Common myeloid progenitor, CD34-positive (primary cell): ENCODE measurements around the gene RNF20. TPM values are rescaled to one million over a fixed set of nuclear protein-coding genes. Genes with fewer than 3 reads are reported as not detected.

Experiments used
- CTCF ChIA-PET: fragments of 350-600 bp; sonication (Branson Sonifier 250); formaldehyde crosslinking; loops from one replicate; lab custom pipeline; 2021; ENCODE audit warnings: antibody characterized with exemption; lab: Charles Lee
- POLR2A ChIA-PET: fragments of 350-600 bp; sonication (Branson Sonifier 250); formaldehyde crosslinking; loops from one replicate; lab custom pipeline; 2021; ENCODE audit warnings: antibody characterized with exemption; lab: Charles Lee
- DNase-seq, 3 donors: peaks; one replicate each; pipeline versions ENCODE4 v3.0.0 to v3.0.0-alpha.2; 2013
- H3K27ac ChIP-seq, 2 experiments: 1 replicate in 1 of 2; 2 replicates in 1 of 2; pipeline ENCODE4 v1.7.0; 2013; ENCODE audit warnings: inconsistent platforms in 2 of 2, low read length in 2 of 2, mild to moderate bottlenecking in 2 of 2, low read depth in 1 of 2, moderate library complexity in 1 of 2; ENCODE audit not compliant: severe bottlenecking in 2 of 2, insufficient read depth in 1 of 2, poor library complexity in 1 of 2
- H3K27me3 ChIP-seq, 5 experiments: replicated peaks in 2 of 5; 1 replicate in 3 of 5; 2 replicates in 2 of 5; pipeline versions ENCODE4 v1.6.1 to v1.7.0; 2013; ENCODE audit warnings: low read length in 4 of 5, mild to moderate bottlenecking in 2 of 5, moderate library complexity in 2 of 5, inconsistent platforms in 1 of 5; ENCODE audit not compliant: insufficient read depth in 5 of 5, control insufficient read depth in 4 of 5
- H3K36me3 ChIP-seq, 4 experiments: 1 replicate in 2 of 4; 2 replicates in 2 of 4; pipeline versions ENCODE4 v1.6.1 to v1.7.0; 2013; ENCODE audit warnings: low read length in 3 of 4, control low read depth in 1 of 4, mild to moderate bottlenecking in 1 of 4; ENCODE audit not compliant: control insufficient read depth in 4 of 4, insufficient read depth in 4 of 4
- H3K4me1 ChIP-seq, 4 experiments: 1 replicate in 3 of 4; 2 replicates in 1 of 4; pipeline versions ENCODE4 v1.6.1 to v1.7.1; 2013; ENCODE audit warnings: low read length in 3 of 4, mild to moderate bottlenecking in 3 of 4, control low read depth in 1 of 4, inconsistent platforms in 1 of 4, moderate library complexity in 1 of 4; ENCODE audit not compliant: control insufficient read depth in 4 of 4, insufficient read depth in 4 of 4; ENCODE audit errors: control extremely low read depth in 1 of 4
- H3K4me3 ChIP-seq, 7 experiments: 1 replicate in 4 of 7; 2 replicates in 3 of 7; pipeline versions ENCODE4 v1.5.1 to v1.7.0; 2013; ENCODE audit warnings: mild to moderate bottlenecking in 7 of 7, low read length in 6 of 7, moderate library complexity in 6 of 7, inconsistent platforms in 2 of 7, low read depth in 2 of 7, control low read depth in 1 of 7; ENCODE audit not compliant: insufficient read depth in 4 of 7, control insufficient read depth in 1 of 7; ENCODE audit errors: extremely low read depth in 1 of 7
- H3K9me3 ChIP-seq, 5 experiments: 1 replicate in 4 of 5; 2 replicates in 1 of 5; pipeline versions ENCODE4 v1.6.1 to v1.7.1; 2013; ENCODE audit warnings: low read length in 4 of 5, mild to moderate bottlenecking in 2 of 5, inconsistent platforms in 1 of 5, low read depth in 1 of 5, moderate library complexity in 1 of 5; ENCODE audit not compliant: control insufficient read depth in 4 of 5, insufficient read depth in 2 of 5; ENCODE audit errors: control extremely low read depth in 1 of 5
- WGBS: methylation state at CpG from one replicate; pipeline ENCODE4 v1.1.5; 2013; ENCODE audit not compliant: insufficient coverage; 5-methylcytosine and 5-hydroxymethylcytosine counted together
- polyA plus RNA-seq: library from polyadenylated mRNA; unstranded; fragments of 120-200 nt; gene quantifications from one replicate; pipeline ENCODE4 v1.2.1, GENCODE V29; 2013

RNF20 gene, protein sequence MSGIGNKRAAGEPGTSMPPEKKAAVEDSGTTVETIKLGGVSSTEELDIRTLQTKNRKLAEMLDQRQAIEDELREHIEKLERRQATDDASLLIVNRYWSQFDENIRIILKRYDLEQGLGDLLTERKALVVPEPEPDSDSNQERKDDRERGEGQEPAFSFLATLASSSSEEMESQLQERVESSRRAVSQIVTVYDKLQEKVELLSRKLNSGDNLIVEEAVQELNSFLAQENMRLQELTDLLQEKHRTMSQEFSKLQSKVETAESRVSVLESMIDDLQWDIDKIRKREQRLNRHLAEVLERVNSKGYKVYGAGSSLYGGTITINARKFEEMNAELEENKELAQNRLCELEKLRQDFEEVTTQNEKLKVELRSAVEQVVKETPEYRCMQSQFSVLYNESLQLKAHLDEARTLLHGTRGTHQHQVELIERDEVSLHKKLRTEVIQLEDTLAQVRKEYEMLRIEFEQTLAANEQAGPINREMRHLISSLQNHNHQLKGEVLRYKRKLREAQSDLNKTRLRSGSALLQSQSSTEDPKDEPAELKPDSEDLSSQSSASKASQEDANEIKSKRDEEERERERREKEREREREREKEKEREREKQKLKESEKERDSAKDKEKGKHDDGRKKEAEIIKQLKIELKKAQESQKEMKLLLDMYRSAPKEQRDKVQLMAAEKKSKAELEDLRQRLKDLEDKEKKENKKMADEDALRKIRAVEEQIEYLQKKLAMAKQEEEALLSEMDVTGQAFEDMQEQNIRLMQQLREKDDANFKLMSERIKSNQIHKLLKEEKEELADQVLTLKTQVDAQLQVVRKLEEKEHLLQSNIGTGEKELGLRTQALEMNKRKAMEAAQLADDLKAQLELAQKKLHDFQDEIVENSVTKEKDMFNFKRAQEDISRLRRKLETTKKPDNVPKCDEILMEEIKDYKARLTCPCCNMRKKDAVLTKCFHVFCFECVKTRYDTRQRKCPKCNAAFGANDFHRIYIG
- 33.3 TPM for polyA plus RNA-seq

DNA sequence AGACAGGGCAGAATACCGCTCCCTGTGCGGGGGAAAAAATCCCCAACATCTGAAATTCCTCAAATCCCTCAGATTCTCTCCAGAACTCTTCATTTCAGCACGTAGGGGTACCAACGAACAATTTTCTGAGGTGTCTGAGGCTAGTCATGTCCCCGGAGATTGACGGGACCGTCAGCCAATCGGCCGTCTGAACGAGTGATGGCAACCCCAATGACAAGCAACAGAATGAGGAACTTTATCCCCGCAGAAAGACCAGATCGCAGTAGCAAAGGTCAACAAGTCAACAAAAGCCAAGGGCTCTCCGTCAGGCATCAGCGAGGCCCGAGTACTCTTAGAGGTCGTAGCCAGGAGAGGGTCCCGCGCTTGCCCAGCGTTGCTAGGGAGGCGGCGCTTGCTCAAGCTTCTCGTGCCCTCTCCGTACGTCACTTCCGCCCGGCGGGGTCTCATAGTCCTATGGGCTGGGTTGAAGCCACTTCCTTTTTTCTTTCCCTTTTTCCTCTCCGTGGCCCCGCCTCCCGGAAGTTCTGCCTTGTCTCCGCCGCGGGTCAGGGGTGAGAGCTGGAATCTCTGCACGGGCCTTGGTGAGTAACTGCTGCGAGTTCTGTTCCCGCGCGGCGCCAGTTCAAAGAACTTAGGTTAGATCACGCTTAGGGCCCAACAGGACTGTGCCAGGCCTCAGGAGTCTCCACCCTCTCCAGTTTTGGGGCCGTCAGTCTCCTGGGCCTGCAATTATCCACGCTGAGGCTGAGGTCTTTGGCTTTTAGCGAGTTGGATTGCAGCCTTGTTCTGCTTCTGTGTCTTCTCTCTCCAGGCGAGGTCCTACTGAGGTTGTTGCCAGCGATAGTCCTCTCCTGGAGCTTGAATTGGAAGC lies at the start of gene RNF20:
TSS of gene RNF20 (plus strand) at position 520 of the 871 bp plus-strand sequence. CDS start 1,571 bp downstream, outside the sequence.
- H3K9me3 ChIP-seq: no peaks in the 10 kb centered on the region
- WGBS: under 1% methylated on average over 43 of the region's 45 CpGs
- POLR2A ChIA-PET: interaction anchor here (1.2 to 1.3 kb wide), 2 partner anchors 47 to 135 kb away, joined by 3 read pairs; partner anchors contain the start of gene ZNF189

DNA sequence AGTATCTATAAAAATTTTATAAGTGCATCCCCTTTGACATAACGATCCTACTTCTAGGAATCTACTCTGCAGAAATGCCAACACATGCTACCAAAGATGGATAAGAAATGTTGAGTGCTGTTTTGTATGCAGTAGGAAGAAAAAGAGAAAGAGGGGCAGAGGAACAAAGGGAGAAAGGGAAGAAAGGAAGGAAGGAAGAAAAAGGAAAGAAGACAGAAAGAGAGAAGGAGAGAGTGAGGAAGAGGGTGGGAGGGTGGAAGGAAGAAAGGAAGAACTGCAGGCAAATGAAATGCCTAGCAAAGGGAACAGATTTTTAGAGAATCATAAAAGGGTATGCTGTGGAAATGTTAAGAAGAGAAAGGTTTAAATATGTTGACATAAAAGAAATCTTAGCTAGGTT lies 49.6 kb upstream of the RNF20 start:
- POLR2A ChIA-PET: no interaction called here
- no CpG with 5 or more reads among the region's 1 CpG for WGBS
- no peak for DNase-seq
- CTCF ChIA-PET: interaction anchor here (1.0 to 1.7 kb wide), 5 partner anchors 10 to 45 kb away, joined by 3 to 5 read pairs (median 5); no protein-coding TSS in a partner anchor
- no peaks in the 10 kb centered on the region for H3K36me3 ChIP-seq
- no peak overlapping the region for H3K27ac ChIP-seq
- peak overlapping the region in 1 of 7 experiments; percentile 32 for H3K4me3 ChIP-seq
- H3K27me3 ChIP-seq: peaks cover 0 to 21% (median 0%) of the 10 kb centered on the region in 5 experiments
- H3K4me1 ChIP-seq: peaks cover 0 to 57% (median 15%) of the 10 kb centered on the region in 4 experiments
- no peaks in the 10 kb centered on the region for H3K9me3 ChIP-seq

More for the DNA sequence above, at the start of gene RNF20:
- peak; percentile 99 for DNase-seq
- CTCF ChIA-PET: interaction anchor here (0.8 to 11.8 kb wide), 7 partner anchors 45 to 90 kb away, joined by 3 to 193 read pairs (median 5); a partner anchor contains a TSS
- H3K4me3 ChIP-seq: peak within 1 kb of the TSS; percentile 61 to 99 (median 86)
- H3K4me1 ChIP-seq: peaks cover 6 to 15% (median 10%) of the 10 kb centered on the region in 4 experiments
- peaks cover 0 to 2% (median 0%) of the 10 kb centered on the region in 5 experiments for H3K27me3 ChIP-seq
- peaks cover 4 to 31% (median 20%) of the 10 kb centered on the region in 4 experiments for H3K36me3 ChIP-seq
- H3K27ac ChIP-seq: peak within 1 kb of the TSS; percentile 97 to 98

DNA sequence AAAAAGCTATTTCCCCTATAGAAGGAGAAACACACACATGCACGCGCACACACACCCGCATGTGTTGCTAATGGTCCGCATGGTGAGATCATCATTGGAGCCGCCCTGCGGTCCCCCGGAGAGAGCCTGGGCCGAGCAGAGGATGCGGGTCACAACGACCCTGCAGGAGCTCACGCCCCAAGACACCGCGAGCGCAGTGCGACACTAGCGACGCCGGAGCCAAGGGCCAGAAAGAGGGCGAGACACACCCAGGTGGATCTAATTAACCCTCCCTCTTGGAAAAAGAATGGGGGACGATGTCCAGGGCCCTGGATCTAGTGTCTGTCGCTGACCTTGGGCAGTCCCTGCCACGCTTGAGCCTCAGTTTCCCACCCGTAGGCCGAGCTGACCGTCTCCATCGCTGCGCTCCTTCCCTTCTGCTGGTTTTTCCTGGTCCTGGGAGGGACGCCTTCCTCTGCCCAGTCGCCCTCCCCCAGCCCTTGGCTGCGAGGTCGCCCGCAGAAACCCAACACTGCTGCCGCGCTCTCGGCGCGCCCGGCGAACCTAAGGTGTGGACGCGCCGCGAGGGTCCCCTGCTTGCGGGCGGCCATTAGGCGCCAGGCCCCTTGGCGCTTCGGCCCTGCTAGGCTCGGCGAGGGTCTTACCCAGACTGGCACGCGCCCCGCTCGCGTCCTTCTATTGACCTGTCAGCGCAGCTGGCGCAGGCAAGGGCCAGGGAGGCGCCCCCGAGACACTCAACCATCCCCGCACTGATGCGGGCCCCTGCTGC lies 47.5 kb upstream of the RNF20 start:
- POLR2A ChIA-PET: interaction anchor here (0.6 to 1.3 kb wide), 3 partner anchors 16 to 47 kb away, joined by 3 read pairs; no protein-coding TSS in a partner anchor
- under 1% methylated on average over 53 of the region's 61 CpGs for WGBS
- peak overlapping the region; percentile 56 to 96 (median 80) for H3K4me3 ChIP-seq
- CTCF ChIA-PET: interaction anchor here (0.8 to 5.1 kb wide), 15 partner anchors 11 to 88 kb away, joined by 3 to 33 read pairs (median 5); partner anchors contain the start of genes MRPL50, RNF20 and ZNF189
- peaks cover 0 to 39% (median 14%) of the 10 kb centered on the region in 4 experiments for H3K4me1 ChIP-seq
- no peaks in the 10 kb centered on the region for H3K9me3 ChIP-seq
- H3K27me3 ChIP-seq: peaks cover 0 to 18% (median 0%) of the 10 kb centered on the region in 5 experiments
- no peaks in the 10 kb centered on the region for H3K36me3 ChIP-seq
- peak; percentile 75 to 94 (median 89) for DNase-seq
- peak overlapping the region; percentile 51 to 77 for H3K27ac ChIP-seq

DNA sequence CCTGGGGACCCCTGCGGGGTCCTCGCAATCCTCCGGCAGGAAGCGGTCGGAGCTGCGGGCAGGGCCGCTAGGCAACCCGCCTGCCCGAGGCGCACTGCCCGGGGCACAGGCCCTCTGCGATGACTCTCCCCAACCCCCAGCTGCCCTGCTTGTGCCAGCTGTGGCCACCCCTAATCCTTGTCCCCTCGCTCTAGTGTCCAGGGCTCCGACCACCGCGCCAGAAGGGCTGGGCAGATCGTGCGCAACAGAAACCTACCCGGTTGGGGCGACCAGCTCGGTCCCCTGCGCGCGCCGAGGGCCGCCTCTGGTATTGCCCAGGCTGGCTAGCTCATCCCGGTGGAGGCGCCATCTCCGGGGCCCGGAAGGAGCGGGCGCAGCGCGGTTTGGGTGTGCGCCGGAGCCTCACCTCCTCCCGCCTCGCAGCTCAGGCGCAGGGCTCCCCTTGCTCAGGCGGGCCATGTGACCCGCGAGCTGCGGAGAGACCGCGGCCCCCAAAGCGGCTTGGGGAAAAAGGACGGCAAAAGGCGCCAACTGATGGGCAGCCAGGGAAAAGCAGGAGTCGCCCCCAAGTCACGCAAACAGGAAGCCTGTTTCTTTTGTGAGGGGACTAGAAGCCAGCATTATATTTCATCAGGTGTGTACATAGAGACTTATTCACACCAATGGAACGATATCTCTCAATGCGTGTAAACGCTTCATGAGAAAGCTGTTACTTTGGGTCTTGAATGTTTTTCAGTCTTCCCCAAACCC lies 46.8 kb upstream of the RNF20 start:
- peak overlapping the region; percentile 51 to 77 for H3K27ac ChIP-seq
- H3K4me3 ChIP-seq: peak overlapping the region; percentile 56 to 96 (median 80)
- H3K4me1 ChIP-seq: peaks cover 0 to 32% (median 14%) of the 10 kb centered on the region in 4 experiments
- 0% methylated on average over 31 of the region's 53 CpGs for WGBS
- H3K36me3 ChIP-seq: no peaks in the 10 kb centered on the region
- peaks cover 0 to 18% (median 0%) of the 10 kb centered on the region in 5 experiments for H3K27me3 ChIP-seq
- ChIA-PET POLR2A (interaction anchor here (0.6 to 1.3 kb wide), 3 partner anchors 43 to 89 kb away, joined by 3 read pairs; partner anchors contain the start of gene MRPL50), CTCF (interaction anchor here (0.8 to 5.1 kb wide), 15 partner anchors 10 to 88 kb away, joined by 3 to 33 read pairs (median 5); partner anchors contain the start of genes MRPL50, RNF20 and ZNF189)
- no peaks in the 10 kb centered on the region for H3K9me3 ChIP-seq
- DNase-seq: peak; percentile 73 to 85 (median 84)

DNA sequence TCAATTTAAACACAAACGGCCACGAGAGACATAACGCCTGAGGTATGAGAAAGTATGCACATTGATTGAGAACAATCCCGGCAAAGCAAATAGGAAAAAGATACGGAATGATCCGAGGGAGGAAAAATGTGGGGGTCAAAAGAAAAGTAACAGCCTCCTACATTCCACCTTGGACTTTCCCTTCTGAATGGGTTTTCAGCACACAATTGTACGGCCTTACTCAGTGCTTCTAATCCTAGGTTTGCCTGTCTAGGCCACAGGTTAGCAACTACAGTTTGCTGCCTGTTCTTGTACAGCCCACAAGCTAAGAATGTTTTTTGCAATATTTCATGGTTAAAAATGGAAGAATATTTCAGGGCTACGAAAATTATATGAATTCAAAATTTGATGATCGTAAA lies 46.2 kb upstream of the RNF20 start:
- Histone ChIP-seq H3K27ac (peak overlapping the region in 1 of 2 experiments; percentile 77), H3K4me3 (peak overlapping the region in 6 of 7 experiments; percentile 56 to 96 (median 80)), H3K27me3 (peaks cover 0 to 18% (median 0%) of the 10 kb centered on the region in 5 experiments), H3K4me1 (peaks cover 0 to 28% (median 14%) of the 10 kb centered on the region in 4 experiments), H3K9me3 (no peaks in the 10 kb centered on the region), H3K36me3 (no peaks in the 10 kb centered on the region)
- POLR2A ChIA-PET: interaction anchor here (0.6 to 1.3 kb wide), 3 partner anchors 43 to 89 kb away, joined by 3 read pairs; partner anchors contain the start of gene MRPL50
- whole genome bisulfite sequencing: 23% methylated on average over 4 of the region's 9 CpGs
- CTCF ChIA-PET: interaction anchor here (0.8 to 5.1 kb wide), 15 partner anchors 10 to 46 kb away, joined by 3 to 33 read pairs (median 5); partner anchors contain the start of gene RNF20
- peak in 1 of 3 donors; percentile 39 for DNase-seq
